H9 (cell line): ENCODE data around the gene FHIT. TPM values are rescaled to one million over a fixed set of nuclear protein-coding genes. Genes with fewer than 3 reads are reported as not detected.

ENCODE experiments used
- DNase-seq: peaks from one replicate; pipeline ENCODE4 v3.0.0-alpha.2; 2017
- H2AFZ ChIP-seq: one replicate; pipeline ENCODE4 v1.6.1; 2013; ENCODE audit warnings: mild to moderate bottlenecking, low read length, control low read depth, moderate library complexity
- H2AK5ac ChIP-seq: 2 replicates; pipeline ENCODE4 v1.6.1; 2013; ENCODE audit warnings: low read length, control low read depth, mixed read lengths; ENCODE audit not compliant: insufficient read length
- H2BK120ac ChIP-seq: one replicate; pipeline ENCODE4 v1.6.1; 2013; ENCODE audit warnings: low read depth, mild to moderate bottlenecking, low read length, control low read depth, inconsistent platforms; ENCODE audit not compliant: poor library complexity, severe bottlenecking
- H2BK12ac ChIP-seq: 2 replicates; pipeline ENCODE4 v1.6.1; 2013; ENCODE audit warnings: low read length, control low read depth, mixed read lengths, low read depth; ENCODE audit not compliant: insufficient read length
- H2BK15ac ChIP-seq: 2 replicates; pipeline ENCODE4 v1.6.1; 2013; ENCODE audit warnings: low read depth, low read length, control low read depth
- H2BK20ac ChIP-seq: one replicate; pipeline ENCODE4 v1.6.1; 2013; ENCODE audit warnings: low read depth, mild to moderate bottlenecking, low read length, control low read depth, inconsistent platforms; ENCODE audit not compliant: poor library complexity, severe bottlenecking
- H2BK5ac ChIP-seq: 2 replicates; pipeline ENCODE4 v1.6.1; 2013; ENCODE audit warnings: low read length, control low read depth, mixed read lengths; ENCODE audit not compliant: insufficient read length
- H3K14ac ChIP-seq: 2 replicates; pipeline ENCODE4 v1.6.1; 2013; ENCODE audit warnings: low read length, control low read depth; ENCODE audit not compliant: insufficient read depth
- H3K18ac ChIP-seq: 2 replicates; pipeline ENCODE4 v1.6.1; 2013; ENCODE audit warnings: low read depth, mild to moderate bottlenecking, mixed read lengths, low read length, control low read depth; ENCODE audit not compliant: insufficient read length
- H3K23ac ChIP-seq: 2 replicates; pipeline ENCODE4 v1.6.1; 2013; ENCODE audit warnings: low read length, control low read depth, mixed read lengths, low read depth; ENCODE audit not compliant: insufficient read length
- H3K23me2 ChIP-seq: 2 replicates; pipeline ENCODE4 v1.6.1; 2013; ENCODE audit warnings: low read depth, mild to moderate bottlenecking, mixed read lengths, low read length, control low read depth; ENCODE audit not compliant: insufficient read length, poor library complexity, severe bottlenecking
- H3K27ac ChIP-seq: 2 replicates; pipeline ENCODE4 v1.5.1; 2013; ENCODE audit warnings: low read length, control low read depth, mixed read lengths, low read depth; ENCODE audit not compliant: insufficient read length
- H3K27me3 ChIP-seq: 2 replicates; pipeline ENCODE4 v1.6.1; 2013; ENCODE audit warnings: low read length, control low read depth, inconsistent platforms; ENCODE audit not compliant: insufficient read depth
- H3K4ac ChIP-seq: 2 replicates; pipeline ENCODE4 v1.6.1; 2013; ENCODE audit warnings: low read depth, mild to moderate bottlenecking, control low read depth, inconsistent platforms, low read length, moderate library complexity
- H3K4me1 ChIP-seq: 2 replicates; pipeline ENCODE4 v1.6.1; 2013; ENCODE audit warnings: low read length, control low read depth, inconsistent platforms; ENCODE audit not compliant: insufficient read depth
- H3K4me2 ChIP-seq: 2 replicates; pipeline ENCODE4 v1.6.1; 2013; ENCODE audit warnings: low read length, control low read depth, mixed read lengths; ENCODE audit not compliant: insufficient read length, insufficient read depth
- H3K56ac ChIP-seq: 2 replicates; pipeline ENCODE4 v1.6.1; 2013; ENCODE audit warnings: low read depth, mild to moderate bottlenecking, mixed read lengths, low read length, control low read depth; ENCODE audit not compliant: insufficient read length
- H3K79me1 ChIP-seq: 2 replicates; pipeline ENCODE4 v1.6.1; 2013; ENCODE audit warnings: low read depth, mild to moderate bottlenecking, moderate library complexity, low read length, control low read depth, inconsistent platforms; ENCODE audit not compliant: insufficient read depth, poor library complexity, severe bottlenecking
- H3K79me2 ChIP-seq: 2 replicates; pipeline ENCODE4 v1.6.1; 2013; ENCODE audit warnings: low read length, control low read depth, inconsistent platforms; ENCODE audit not compliant: insufficient read depth
- H3K9ac ChIP-seq: 2 replicates; pipeline ENCODE4 v1.6.1; 2013; ENCODE audit warnings: low read length, control low read depth, mixed read lengths; ENCODE audit not compliant: insufficient read length; ENCODE audit errors: extremely low read depth
- H3K9me3 ChIP-seq: one replicate; pipeline ENCODE4 v1.6.1; 2013; ENCODE audit warnings: low read depth, low read length, inconsistent platforms; ENCODE audit not compliant: control insufficient read depth
- H3T11ph ChIP-seq: one replicate; pipeline ENCODE4 v1.6.1; 2013; ENCODE audit warnings: mild to moderate bottlenecking, low read length, control low read depth, inconsistent platforms
- H4K20me1 ChIP-seq: one replicate; pipeline ENCODE4 v1.6.1; 2013; ENCODE audit not compliant: control insufficient read depth, insufficient read length, insufficient read depth
- H4K5ac ChIP-seq: 2 replicates; pipeline ENCODE4 v1.6.1; 2013; ENCODE audit warnings: low read depth, mild to moderate bottlenecking, mixed read lengths, low read length, control low read depth; ENCODE audit not compliant: insufficient read length
- H4K8ac ChIP-seq: replicated peaks from 2 replicates; pipeline ENCODE4 v1.6.1; 2013; ENCODE audit warnings: low read length, control low read depth, mixed read lengths, low read depth; ENCODE audit not compliant: insufficient read length
- H4K91ac ChIP-seq: 2 replicates; pipeline ENCODE4 v1.6.1; 2013; ENCODE audit warnings: low read depth, mild to moderate bottlenecking, moderate library complexity, mixed read lengths, low read length, control low read depth; ENCODE audit not compliant: insufficient read length
- H3K27ac Mint-ChIP-seq, 3 experiments: 2 replicates in 2 of 3; 3 replicates in 1 of 3; pipeline ENCODE4 v1.8.0; 2020 to 2021; ENCODE audit warnings: mixed read lengths in 3 of 3, mild to moderate bottlenecking in 1 of 3, moderate library complexity in 1 of 3
- H3K27me3 Mint-ChIP-seq: 2 replicates; pipeline ENCODE4 v1.8.0; 2021; ENCODE audit warnings: low read depth, mild to moderate bottlenecking, moderate library complexity, mixed read lengths
- H3K36me3 Mint-ChIP-seq, 3 experiments: 2 replicates in 2 of 3; 3 replicates in 1 of 3; pipeline ENCODE4 v1.8.0; 2020 to 2021; ENCODE audit warnings: low read depth in 3 of 3, mixed read lengths in 3 of 3; ENCODE audit not compliant: insufficient read depth in 1 of 3
- H3K4me1 Mint-ChIP-seq, 2 experiments: 2 replicates each; pipeline ENCODE4 v1.8.0; 2020; ENCODE audit warnings: mixed read lengths in 2 of 2
- H3K4me3 Mint-ChIP-seq, 2 experiments: 2 replicates in 1 of 2; 3 replicates in 1 of 2; pipeline ENCODE4 v1.8.0; 2020 to 2021; ENCODE audit warnings: mild to moderate bottlenecking in 2 of 2, mixed read lengths in 2 of 2, moderate library complexity in 1 of 2
- H3K9me3 Mint-ChIP-seq, 2 experiments: 2 replicates in 1 of 2; 3 replicates in 1 of 2; pipeline ENCODE4 v1.8.0; 2020; ENCODE audit warnings: mild to moderate bottlenecking in 2 of 2, mixed read lengths in 2 of 2, moderate library complexity in 1 of 2
- CTCF ChIP-seq: fragments of 200-600 bp; sonication (generic); conservative IDR thresholded peaks from 3 replicates; pipeline ENCODE4 v1.8.0; 2021; ENCODE audit warnings: antibody characterized with exemption, mild to moderate bottlenecking
- WGBS: extraction: QIAGEN DNeasy Blood & Tissue Kit; methylation state at CpG from one replicate; pipeline ENCODE4 v1.1.7; 2013; ENCODE audit warnings: missing lambda C conversion rate, low lambda C conversion rate, mixed read lengths; ENCODE audit not compliant: insufficient read length; ENCODE audit errors: extremely low coverage; 5-methylcytosine and 5-hydroxymethylcytosine counted together
- total RNA-seq: library from RNA; stranded (reverse); gene quantifications from 2 replicates; pipeline ENCODE4 v1.2.1, GENCODE V29; 2021

The FHIT gene
- total RNA-seq, 1 experiment from 2014 or later, result 3.0 TPM

DNA sequence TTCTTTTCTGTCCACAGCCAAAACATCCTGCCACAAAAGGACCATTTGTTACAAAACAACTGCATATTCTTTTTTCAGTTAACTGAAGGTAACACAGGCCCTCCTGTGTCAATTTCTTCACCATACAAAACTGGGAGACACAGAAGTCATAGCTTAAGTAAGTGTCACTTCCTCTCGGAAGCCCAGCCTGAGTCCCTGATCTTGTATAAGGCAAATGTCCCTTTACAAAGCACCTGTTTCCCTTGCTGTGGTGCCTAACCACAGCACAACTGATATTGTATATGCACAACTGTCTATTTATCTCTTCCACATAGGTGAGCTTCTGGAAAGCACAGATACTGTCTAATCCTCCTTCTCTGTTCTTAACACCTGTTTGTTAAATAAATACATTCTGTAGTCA is 293.7 kb downstream of the FHIT start:
- Histone ChIP-seq H3K23ac (no peak overlapping the region), H2BK15ac (no peak overlapping the region), H2BK120ac (no peak overlapping the region), H3K56ac (no peak overlapping the region), H3K14ac (no peak overlapping the region), H3K4me1 (no peaks in the 10 kb centered on the region), H4K5ac (no peak overlapping the region), H2BK5ac (no peak overlapping the region), H3K4ac (no peak overlapping the region), H2AFZ (no peak overlapping the region), H3K27me3 (no peaks in the 10 kb centered on the region), H3K4me2 (no peak overlapping the region), H3K9ac (no peak overlapping the region), H3K23me2 (no peaks in the 10 kb centered on the region), H2AK5ac (no peak overlapping the region), H3K27ac (no peak overlapping the region), H3K79me1 (no peaks in the 10 kb centered on the region), H4K8ac (no peak overlapping the region), H4K20me1 (no peaks in the 10 kb centered on the region), H2BK20ac (no peak overlapping the region), H3K79me2 (no peaks in the 10 kb centered on the region), H3T11ph (no peak overlapping the region), H3K18ac (no peak overlapping the region), H2BK12ac (no peak overlapping the region), H3K9me3 (no peaks in the 10 kb centered on the region), H4K91ac (no peak overlapping the region)
- no peak overlapping the region for H3K4me3 Mint-ChIP-seq
- no peak for TF ChIP-seq CTCF
- DNase-seq, result no peak
- H3K36me3 Mint-ChIP-seq, result peaks cover 8 to 24% (median 10%) of the 10 kb centered on the region in 3 experiments; a peak in 6 of 7 replicates
- H3K27ac Mint-ChIP-seq, result no peak overlapping the region
- no CpG with 5 or more reads among the region's 1 CpG for WGBS
- peaks cover 11 to 22% of the 10 kb centered on the region in 2 experiments; a peak in 4 of 5 replicates for H3K9me3 Mint-ChIP-seq
- peaks cover 8 to 9% of the 10 kb centered on the region in 2 experiments for H3K4me1 Mint-ChIP-seq
- H3K27me3 Mint-ChIP-seq, result no peaks in the 10 kb centered on the region; the same call in 1 of the 2 replicates
